Ovary (tissue), 9 donors: ENCODE measurements around the gene SMAD3. TPM values are rescaled to one million over a fixed set of nuclear protein-coding genes. Genes with fewer than 3 reads are reported as not detected.

Experiments
- DNase-seq, 5 donors: peaks; one replicate each; pipeline ENCODE4 v3.0.0-alpha.2; 2019 to 2020
- H3K27ac ChIP-seq, 2 donors: fragments of 200-600 bp; one replicate each; pipeline versions ENCODE4 v1.5.1 to v1.8.0; 2019 to 2022
- H3K27me3 ChIP-seq: fragments of 200-600 bp; one replicate; pipeline ENCODE4 v1.8.0; 2022
- H3K36me3 ChIP-seq: fragments of 200-600 bp; sonication (generic); one replicate; pipeline ENCODE4 v1.5.1; 2019
- H3K4me1 ChIP-seq: one replicate; pipeline ENCODE4 v1.8.1; 2013; ENCODE audit warnings: mild to moderate bottlenecking, moderate library complexity; ENCODE audit not compliant: insufficient read depth
- H3K4me3 ChIP-seq: fragments of 200-600 bp; sonication (generic); one replicate; pipeline ENCODE4 v1.5.1; 2017
- H3K9me3 ChIP-seq, 2 donors: fragments of 200-600 bp in 1 of 2; sonication (generic) in 1 of 2; one replicate each; pipeline versions ENCODE4 v1.5.1 to v1.8.1; 2013 to 2019; ENCODE audit warnings: mild to moderate bottlenecking in 1 of 2, moderate library complexity in 1 of 2
- CTCF ChIP-seq, 3 donors: fragments of 450-650 bp in 2 of 3; fragments of 200-600 bp in 1 of 3; IDR thresholded peaks; one replicate each; pipeline versions ENCODE4 v1.5.1 to v1.8.0; 2016 to 2022; ENCODE audit warnings: antibody characterized with exemption in 3 of 3, mild to moderate bottlenecking in 1 of 3
- EP300 ChIP-seq: sonication (generic); formaldehyde crosslinking; IDR thresholded peaks from one replicate; pipeline ENCODE4 v1.6.1; 2017; ENCODE audit warnings: antibody characterized with exemption
- POLR2A ChIP-seq: fragments of 450-650 bp; IDR thresholded peaks from one replicate; pipeline ENCODE4 v1.6.1; 2017; ENCODE audit warnings: antibody characterized with exemption, mild to moderate bottlenecking, moderate library complexity
- WGBS, 3 donors: extraction: QIAGEN DNeasy Blood & Tissue Kit in 1 of 3; methylation state at CpG; one replicate each; pipeline versions ENCODE4 v1.1.5 to v1.1.7; 2013 to 2017; 5-methylcytosine and 5-hydroxymethylcytosine counted together
- intact Hi-C, 4 donors: fragments of 100-400 bp; cut with DNase I; formaldehyde crosslinking; loops; one replicate each; pipeline versions ENCODE4 v1.11.0 to v1.15.1; 2022 to 2023
- polyA plus RNA-seq, 2 donors: library from polyadenylated mRNA; stranded (reverse); fragments of 200-250 nt in 1 of 2; fragments of 350-450 nt in 1 of 2; fragmentation: Illumina TruSeq in 1 of 2; extraction: RNeasy Lipid Tissue Mini Kit (QIAGEN cat#74804) in 1 of 2; gene quantifications; one replicate each; pipeline ENCODE4 v1.2.3, GENCODE V29; 2013 to 2014
- total RNA-seq, 7 donors: library from RNA; depleted of rRNA in 2 of 7; stranded (reverse); fragments of >200 nt in 2 of 7; fragmentation: NEBNext Ultra II Directional in 3 of 7; extraction: Animal tissue kit (Norgen Biotek cat#: 25700) in 3 of 7; gene quantifications; one replicate each; pipeline versions ENCODE4 v1.1.0 to v1.2.4, GENCODE V29; 2016 to 2023
- donor health status: DM: no; HTN: no; CAD: no; lungs with moderate emphysema.
- donor health status: DM: no; HTN: no; CAD: no.
- donor health status: Bipolar disorder and iron deficiency.
- donor health status: DM: yes; HTN: yes; CAD: no.
- donor health status: DM: no; HTN: no; CAD: no.
- donor health status: DM: yes; HTN: yes; CAD: no.

SMAD3 gene
- total and polyA plus RNA-seq, 9 donors = 18.7 to 78.6 (median 46.0) TPM

GRCh38 chr15:67095912-67096311 lies 30.5 kb downstream of the SMAD3 start:
- WGBS, 3 donors = 80 to 89% (median 87%) methylated on average over 7 of the region's 7 CpGs

GRCh38 chr15:67096546-67097294 lies 31.3 kb downstream of the SMAD3 start:
- H3K27me3 ChIP-seq = no peaks in the 10 kb centered on the region
- 89 to 95% (median 89%) methylated on average over 2 of the region's 2 CpGs for WGBS, 3 donors
- no peak for TF ChIP-seq POLR2A
- no peak for TF ChIP-seq EP300
- TF ChIP-seq CTCF (IDR thresholded peaks at IDR 0.05) = no peak
- H3K36me3 ChIP-seq = no peaks in the 10 kb centered on the region
- peaks cover 9% of the 10 kb centered on the region for H3K4me1 ChIP-seq
- no peaks in the 10 kb centered on the region for H3K9me3 ChIP-seq
- DNase-seq = no peak
- H3K4me3 ChIP-seq = no peak overlapping the region
- H3K27ac ChIP-seq = no peak overlapping the region
- intact Hi-C loops = no loop called here

More at GRCh38 chr15:67095912-67096311, 30.5 kb downstream of the SMAD3 start:
- Histone ChIP-seq H3K27ac (no peak overlapping the region), H3K36me3 (no peaks in the 10 kb centered on the region), H3K27me3 (no peaks in the 10 kb centered on the region), H3K9me3 (no peaks in the 10 kb centered on the region), H3K4me1 (peaks cover 13% of the 10 kb centered on the region), H3K4me3 (no peak overlapping the region)
- TF ChIP-seq POLR2A (no peak), EP300 (no peak), CTCF (IDR thresholded peaks at IDR 0.05) (no peak)
- intact Hi-C loops = no loop called here
- DNase-seq = no peak

- intact Hi-C loops = no loop called here
- Histone ChIP-seq H3K27ac (no peak overlapping the region), H3K27me3 (no peaks in the 10 kb centered on the region), H3K9me3 (no peaks in the 10 kb centered on the region), H3K4me1 (peaks cover 9% of the 10 kb centered on the region), H3K4me3 (no peak overlapping the region), H3K36me3 (no peaks in the 10 kb centered on the region)
- DNase-seq = no peak
- TF ChIP-seq CTCF (IDR thresholded peaks at IDR 0.05) (no peak), EP300 (no peak), POLR2A (no peak)
- 96 to 99% (median 96%) methylated on average over 4 of the region's 4 CpGs for WGBS, 3 donors
These were observed 32.0 kb downstream of the SMAD3 start for GRCh38 chr15:67097424-67097823.

GRCh38 chr15:67097930-67098740 lies 32.7 kb downstream of the SMAD3 start:
- Histone ChIP-seq H3K36me3 (no peaks in the 10 kb centered on the region), H3K27me3 (no peaks in the 10 kb centered on the region), H3K4me1 (peaks cover 8% of the 10 kb centered on the region), H3K4me3 (no peak overlapping the region), H3K9me3 (no peaks in the 10 kb centered on the region), H3K27ac (peak overlapping the region in 1 of 2 donors; percentile 37)
- WGBS, 3 donors = 10 to 25% (median 14%) methylated on average over 14 of the region's 14 CpGs
- intact Hi-C loops = no loop called here
- DNase-seq = peak in 3 of 5 donors; percentile 31 to 52 (median 45)
- TF ChIP-seq EP300 (no peak), CTCF (IDR thresholded peaks at IDR 0.05) (no peak), POLR2A (no peak)
